IPS DF 6.9 (cell line): Measurements from ENCODE around the gene ARF6.

ENCODE experiments used
- DNase-seq: peaks from one replicate; pipeline ENCODE4 v3.0.0-alpha.2; 2013; ENCODE audit warnings: low read depth, low spot score
- H3K27ac ChIP-seq: one replicate; pipeline ENCODE4 v1.5.1; 2013; ENCODE audit warnings: low read length, control low read depth
- H3K27me3 ChIP-seq: 2 replicates; pipeline ENCODE4 v1.6.1; 2013; ENCODE audit warnings: mild to moderate bottlenecking, low read length; ENCODE audit not compliant: control insufficient read depth, insufficient read depth
- H3K36me3 ChIP-seq: 2 replicates; pipeline ENCODE4 v1.6.1; 2013; ENCODE audit warnings: low read length; ENCODE audit not compliant: control insufficient read depth, insufficient read depth
- H3K4me1 ChIP-seq: 2 replicates; pipeline ENCODE4 v1.6.1; 2013; ENCODE audit warnings: low read length; ENCODE audit not compliant: control insufficient read depth, insufficient read depth
- H3K4me3 ChIP-seq: 2 replicates; pipeline ENCODE4 v1.5.1; 2013; ENCODE audit warnings: mild to moderate bottlenecking, low read length
- H3K9me3 ChIP-seq: 2 replicates; pipeline ENCODE4 v1.6.1; 2013; ENCODE audit warnings: low read length, inconsistent platforms; ENCODE audit not compliant: control insufficient read depth, insufficient read depth
- WGBS: extraction: QIAGEN DNeasy Blood & Tissue Kit; methylation state at CpG from one replicate; pipeline ENCODE4 v1.1.7; 2013; ENCODE audit warnings: mixed read lengths, missing lambda C conversion rate; ENCODE audit not compliant: insufficient read length, insufficient coverage; 5-methylcytosine and 5-hydroxymethylcytosine counted together

ARF6 gene

GRCh38 chr14:49908433-49908782 is 15.5 kb downstream of the ARF6 start:
- no peaks in the 10 kb centered on the region for H3K9me3 ChIP-seq
- H3K36me3 ChIP-seq: no peaks in the 10 kb centered on the region
- no CpG with 5 or more reads among the region's 1 CpG for WGBS
- H3K4me1 ChIP-seq: no peaks in the 10 kb centered on the region; the same call in 1 of the 2 replicates
- H3K27me3 ChIP-seq: no peaks in the 10 kb centered on the region
- no peak overlapping the region for H3K27ac ChIP-seq
- DNase-seq: no peak
- no peak overlapping the region for H3K4me3 ChIP-seq

DNA sequence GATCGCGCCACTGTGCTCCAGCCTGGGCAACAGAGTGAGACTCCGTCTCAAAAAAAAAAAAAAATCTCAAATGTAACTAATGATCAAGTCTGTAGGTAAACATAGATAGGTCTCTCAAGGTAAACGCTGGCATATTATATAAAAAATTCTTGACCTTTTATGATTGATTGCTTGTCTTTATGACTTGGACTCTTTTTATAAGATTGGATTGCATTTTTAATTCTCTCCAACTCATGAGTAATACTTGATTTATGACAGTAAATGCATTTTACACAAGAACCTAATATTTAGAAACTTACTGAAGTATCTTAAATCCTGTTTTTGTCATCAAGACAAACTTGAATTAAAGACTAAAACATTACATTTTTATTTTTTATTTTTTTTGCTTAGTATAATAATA is 16.1 kb downstream of the ARF6 start:
- Histone ChIP-seq H3K36me3 (no peaks in the 10 kb centered on the region), H3K9me3 (no peaks in the 10 kb centered on the region), H3K27ac (no peak overlapping the region), H3K4me1 (no peaks in the 10 kb centered on the region; the same call in 1 of the 2 replicates), H3K4me3 (no peak overlapping the region), H3K27me3 (no peaks in the 10 kb centered on the region)
- no peak for DNase-seq
- no CpG with 5 or more reads among the region's 4 CpGs for WGBS

DNA sequence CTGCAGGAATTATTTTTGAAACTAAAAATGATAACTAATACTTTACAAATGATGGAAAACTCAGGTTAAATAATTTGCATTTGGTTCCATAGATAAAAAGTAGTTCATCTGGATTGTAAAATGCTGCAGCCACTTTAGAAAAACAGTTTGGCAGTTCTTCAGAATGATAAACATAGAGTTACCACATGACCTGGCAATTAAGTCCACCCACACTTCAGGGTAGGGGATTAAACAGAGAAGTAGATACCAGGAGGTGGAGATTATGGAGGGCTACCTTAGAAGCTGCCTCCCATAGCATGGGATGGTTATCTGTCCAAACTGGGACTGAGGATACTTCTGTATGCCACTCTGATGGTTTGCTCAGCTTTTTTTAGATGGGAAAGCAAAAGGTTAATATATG is 22.2 kb downstream of the ARF6 start:
- Histone ChIP-seq H3K4me3 (no peak overlapping the region), H3K9me3 (no peaks in the 10 kb centered on the region), H3K27me3 (no peaks in the 10 kb centered on the region), H3K4me1 (no peaks in the 10 kb centered on the region), H3K27ac (no peak overlapping the region), H3K36me3 (no peaks in the 10 kb centered on the region)
- DNase-seq: no peak

DNA sequence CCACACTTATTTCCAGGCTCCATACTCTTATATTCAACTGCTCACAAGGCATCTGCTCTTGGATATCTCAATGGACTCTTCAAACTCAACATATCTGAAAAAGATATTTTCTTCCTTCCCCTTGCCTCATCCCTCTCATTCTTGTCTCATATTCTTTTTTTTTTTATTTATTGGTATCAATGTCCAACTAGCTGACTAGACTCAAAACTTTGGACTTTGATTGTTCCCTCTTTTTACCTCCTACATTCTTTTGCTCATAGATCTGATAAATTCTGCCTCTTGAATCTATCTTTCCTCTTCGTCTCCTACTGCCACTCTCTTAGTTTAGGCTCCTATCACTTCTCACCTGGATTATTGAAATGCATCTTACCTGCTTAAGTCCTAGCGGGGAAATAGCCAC is 25.8 kb downstream of the ARF6 start:
- no peaks in the 10 kb centered on the region for H3K36me3 ChIP-seq
- WGBS: no CpG with 5 or more reads among the region's 2 CpGs
- no peaks in the 10 kb centered on the region for H3K9me3 ChIP-seq
- no peak overlapping the region for H3K27ac ChIP-seq
- no peak for DNase-seq
- no peaks in the 10 kb centered on the region for H3K27me3 ChIP-seq
- H3K4me1 ChIP-seq: no peaks in the 10 kb centered on the region
- H3K4me3 ChIP-seq: no peak overlapping the region

DNA sequence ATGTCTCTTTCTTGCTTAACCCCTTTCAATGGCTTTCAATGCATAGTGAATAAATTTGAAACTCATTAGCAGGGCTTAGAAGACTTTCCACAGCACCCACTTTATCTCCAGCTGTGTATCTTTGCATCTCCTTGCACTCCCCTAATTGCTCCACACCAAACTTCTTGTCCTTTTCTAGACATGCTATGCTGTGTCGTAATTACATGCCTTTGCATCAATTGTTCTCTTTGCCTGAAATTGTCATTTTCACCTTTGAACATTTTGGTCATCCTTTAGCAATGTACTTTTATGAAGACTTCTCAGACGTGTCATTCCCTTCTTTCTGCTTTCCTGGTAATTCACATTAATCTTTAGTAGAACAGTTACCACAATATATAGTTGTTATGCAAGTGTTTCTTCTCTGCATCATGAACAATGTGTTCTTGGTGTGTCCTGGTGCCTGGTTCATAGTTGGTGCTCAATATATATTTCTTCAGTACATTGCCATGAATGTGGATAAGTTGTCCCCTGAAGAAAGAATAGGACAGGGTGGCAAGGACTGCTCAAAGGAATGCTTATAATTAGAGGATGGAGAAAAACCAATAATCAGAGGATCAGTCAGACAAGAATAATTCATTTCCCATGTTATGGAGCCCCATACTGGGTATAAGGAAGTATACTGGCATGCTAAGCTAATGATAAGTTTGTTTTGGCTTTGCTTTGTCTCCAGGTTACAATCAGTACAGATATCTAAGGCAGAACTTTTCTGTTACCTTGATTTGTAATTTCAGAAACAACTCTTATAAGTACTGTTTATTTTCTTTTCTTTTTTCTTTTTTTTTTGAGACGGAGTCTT is 27.2 kb downstream of the ARF6 start:
- H3K27me3 ChIP-seq: no peaks in the 10 kb centered on the region
- no peak overlapping the region for H3K4me3 ChIP-seq
- no peak for DNase-seq
- no peaks in the 10 kb centered on the region for H3K9me3 ChIP-seq
- no CpG with 5 or more reads among the region's 3 CpGs for WGBS
- H3K27ac ChIP-seq: no peak overlapping the region
- no peaks in the 10 kb centered on the region for H3K36me3 ChIP-seq
- no peaks in the 10 kb centered on the region for H3K4me1 ChIP-seq

DNA sequence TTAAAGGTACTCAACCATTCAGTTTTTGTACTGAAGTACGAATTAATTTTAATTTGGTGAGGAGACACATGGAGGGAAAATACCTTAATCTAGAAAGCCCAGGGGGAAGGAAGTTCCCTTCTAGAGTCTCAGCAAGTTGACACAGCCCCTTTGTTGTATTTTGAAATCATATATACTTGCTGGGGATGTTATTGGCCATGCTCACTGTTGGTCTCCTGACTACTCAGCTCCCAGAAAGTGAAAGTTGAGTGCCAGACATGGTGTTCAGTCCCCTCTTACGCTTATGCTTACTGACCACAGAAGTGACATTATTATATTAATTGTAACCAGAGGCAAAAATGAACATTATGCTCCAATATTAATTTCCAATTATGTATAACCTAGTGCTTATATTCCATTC is 28.1 kb downstream of the ARF6 start:
- WGBS: no CpG with 5 or more reads among the region's 2 CpGs
- Histone ChIP-seq H3K27me3 (no peaks in the 10 kb centered on the region), H3K4me3 (no peak overlapping the region), H3K9me3 (no peaks in the 10 kb centered on the region), H3K4me1 (no peaks in the 10 kb centered on the region), H3K36me3 (no peaks in the 10 kb centered on the region), H3K27ac (no peak overlapping the region)
- no peak for DNase-seq

- no peak overlapping the region for H3K27ac ChIP-seq
- no peak overlapping the region for H3K4me3 ChIP-seq
- no CpG with 5 or more reads among the region's 1 CpG for WGBS
- H3K36me3 ChIP-seq: no peaks in the 10 kb centered on the region
- DNase-seq: no peak
- no peaks in the 10 kb centered on the region for H3K9me3 ChIP-seq
- H3K4me1 ChIP-seq: no peaks in the 10 kb centered on the region
- H3K27me3 ChIP-seq: no peaks in the 10 kb centered on the region
These were observed 28.5 kb downstream of the ARF6 start for GRCh38 chr14:49921401-49921800.

DNA sequence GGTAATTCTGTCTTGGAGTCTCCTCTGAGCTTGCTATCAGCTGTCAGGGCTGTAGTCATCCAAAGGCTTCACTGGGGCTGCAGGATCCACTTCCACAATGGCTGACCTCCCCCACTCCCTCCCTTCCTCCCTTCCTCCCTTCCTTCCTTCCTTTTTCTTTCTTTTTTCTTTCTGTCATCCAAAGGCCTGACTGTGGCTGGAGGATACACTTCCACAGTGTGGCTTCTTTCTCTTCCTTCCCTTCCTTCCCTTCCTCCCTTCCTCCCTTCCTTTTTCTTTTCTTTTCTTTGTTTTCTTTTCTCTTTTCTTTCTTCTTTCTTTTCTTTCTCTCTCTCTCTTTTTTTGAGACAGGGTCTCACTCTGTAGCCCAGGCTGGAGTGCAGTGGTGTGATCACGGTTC is 30.6 kb downstream of the ARF6 start:
- WGBS: no CpG with 5 or more reads among the region's 1 CpG
- H3K9me3 ChIP-seq: no peaks in the 10 kb centered on the region
- no peaks in the 10 kb centered on the region for H3K4me1 ChIP-seq
- H3K27ac ChIP-seq: no peak overlapping the region
- H3K4me3 ChIP-seq: no peak overlapping the region
- H3K36me3 ChIP-seq: no peaks in the 10 kb centered on the region
- no peaks in the 10 kb centered on the region for H3K27me3 ChIP-seq
- no peak for DNase-seq

DNA sequence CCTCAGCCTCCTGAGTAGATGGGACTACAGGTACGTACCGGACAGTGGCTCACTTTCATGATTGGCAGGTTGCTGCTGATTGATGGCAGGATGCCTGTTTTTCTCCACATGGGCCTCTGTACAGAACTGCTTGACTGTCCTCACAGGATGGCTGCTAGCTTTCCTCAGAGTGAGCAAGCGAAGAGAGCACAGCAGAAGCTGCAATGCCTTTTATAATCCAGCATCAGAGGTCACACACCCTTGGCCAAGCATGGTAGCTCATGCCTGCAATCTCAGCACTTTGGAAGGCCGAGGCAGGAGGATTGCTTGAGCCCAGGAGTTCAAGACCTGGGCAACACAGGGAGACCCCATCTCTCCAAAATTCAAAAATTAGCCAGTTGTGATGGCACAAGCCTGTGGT is 31.0 kb downstream of the ARF6 start:
- whole genome bisulfite sequencing: no CpG with 5 or more reads among the region's 4 CpGs
- no peaks in the 10 kb centered on the region for H3K4me1 ChIP-seq
- no peaks in the 10 kb centered on the region for H3K27me3 ChIP-seq
- no peaks in the 10 kb centered on the region for H3K9me3 ChIP-seq
- no peaks in the 10 kb centered on the region for H3K36me3 ChIP-seq
- no peak for DNase-seq
- no peak overlapping the region for H3K4me3 ChIP-seq
- H3K27ac ChIP-seq: no peak overlapping the region

DNA sequence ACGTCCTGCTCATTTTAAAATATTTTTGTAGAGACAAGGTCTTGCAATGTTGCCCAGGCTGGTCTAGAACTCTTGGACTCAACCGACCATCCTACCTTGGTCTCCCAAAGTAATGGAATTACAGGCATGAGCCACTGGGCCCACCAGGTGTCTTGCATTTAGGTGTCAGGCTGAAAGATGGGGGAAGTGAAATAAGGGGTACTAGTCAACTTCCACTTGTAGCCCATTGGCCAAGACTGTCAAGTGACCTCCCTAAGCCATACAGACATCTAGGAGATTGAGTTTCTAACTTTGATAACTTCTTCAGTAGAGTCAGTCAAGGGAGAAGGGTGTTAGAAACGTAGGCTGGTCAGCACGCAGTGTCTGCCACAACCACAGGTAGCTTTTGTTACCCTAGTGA is 32.0 kb downstream of the ARF6 start:
- Histone ChIP-seq H3K27ac (no peak overlapping the region), H3K27me3 (no peaks in the 10 kb centered on the region), H3K4me1 (no peaks in the 10 kb centered on the region), H3K4me3 (no peak overlapping the region), H3K9me3 (no peaks in the 10 kb centered on the region), H3K36me3 (no peaks in the 10 kb centered on the region)
- DNase-seq: no peak
- WGBS: no CpG with 5 or more reads among the region's 4 CpGs

- Histone ChIP-seq H3K27me3 (no peaks in the 10 kb centered on the region), H3K36me3 (no peaks in the 10 kb centered on the region), H3K4me3 (no peak overlapping the region), H3K27ac (no peak overlapping the region), H3K4me1 (no peaks in the 10 kb centered on the region), H3K9me3 (no peaks in the 10 kb centered on the region)
- no peak for DNase-seq
- 100% methylated on average over 1 of the region's 2 CpGs for WGBS
These were observed 33.9 kb downstream of the ARF6 start for GRCh38 chr14:49926803-49927202.
